Spleen (tissue), 11 donors: ENCODE results near the gene RAPGEF4. TPM values are rescaled to one million over a fixed set of nuclear protein-coding genes. Genes with fewer than 3 reads are reported as not detected.
A peak's percentile ranks its signal among the peaks of the same experiment; 100 is the strongest.

Source experiments
- DNase-seq: peaks from one replicate; pipeline ENCODE4 v3.0.0-alpha.2; 2020
- H3K27ac ChIP-seq, 8 donors: fragments of 200-600 bp; sonication (generic) in 7 of 8; 1 replicate in 4 of 8; 2 replicates in 4 of 8; pipeline versions ENCODE4 v1.5.0 to v1.8.0; 2016 to 2021; ENCODE audit warnings: inconsistent platforms in 4 of 8, mild to moderate bottlenecking in 4 of 8, moderate library complexity in 1 of 8
- H3K27me3 ChIP-seq, 7 donors: fragments of 200-600 bp; sonication (generic) in 6 of 7; replicated peaks in 1 of 7; 1 replicate in 4 of 7; 2 replicates in 3 of 7; pipeline versions ENCODE4 v1.5.0 to v1.8.0; 2016 to 2021; ENCODE audit warnings: inconsistent platforms in 3 of 7, mild to moderate bottlenecking in 1 of 7
- H3K36me3 ChIP-seq, 6 donors: fragments of 200-600 bp; sonication (generic) in 5 of 6; 1 replicate in 4 of 6; 2 replicates in 2 of 6; pipeline versions ENCODE4 v1.5.0 to v1.8.0; 2016 to 2021; ENCODE audit warnings: inconsistent platforms in 2 of 6
- H3K4me1 ChIP-seq, 6 donors: fragments of 200-600 bp; sonication (generic) in 5 of 6; 1 replicate in 3 of 6; 2 replicates in 3 of 6; pipeline versions ENCODE4 v1.5.0 to v1.8.0; 2016 to 2021; ENCODE audit warnings: inconsistent platforms in 3 of 6
- H3K4me3 ChIP-seq, 8 donors: fragments of 200-600 bp; sonication (generic) in 7 of 8; 1 replicate in 4 of 8; 2 replicates in 4 of 8; pipeline versions ENCODE4 v1.5.0 to v1.8.0; 2016 to 2021; ENCODE audit warnings: inconsistent platforms in 4 of 8, mild to moderate bottlenecking in 4 of 8, moderate library complexity in 2 of 8
- H3K9me3 ChIP-seq, 8 donors: fragments of 200-600 bp; sonication (generic) in 7 of 8; 1 replicate in 4 of 8; 2 replicates in 4 of 8; pipeline versions ENCODE4 v1.5.0 to v1.8.0; 2016 to 2021; ENCODE audit warnings: inconsistent platforms in 4 of 8
- CTCF ChIP-seq, 11 experiments: fragments of 200-600 bp in 7 of 11; fragments of 450-650 bp in 4 of 11; sonication (generic) in 4 of 11; IDR thresholded peaks in 8 of 11; conservative IDR thresholded peaks in 3 of 11; 1 replicate in 7 of 11; 2 replicates in 4 of 11; pipeline versions ENCODE4 v1.4.0 to v1.8.0; 2016 to 2021; ENCODE audit warnings: antibody characterized with exemption in 11 of 11, inconsistent platforms in 4 of 11, mild to moderate bottlenecking in 1 of 11
- POLR2A ChIP-seq, 3 donors: fragments of 450-650 bp; IDR thresholded peaks; one replicate each; pipeline ENCODE4 v1.5.1; 2017; ENCODE audit warnings: antibody characterized with exemption in 3 of 3, mild to moderate bottlenecking in 1 of 3
- POLR2AphosphoS5 ChIP-seq, 3 donors: sonication (generic); formaldehyde crosslinking; IDR thresholded peaks; one replicate each; pipeline ENCODE4 v1.5.1; 2017; ENCODE audit warnings: antibody characterized with exemption in 3 of 3
- WGBS, 5 donors: extraction: QIAGEN DNeasy Blood & Tissue Kit in 3 of 5; methylation state at CpG; one replicate each; pipeline versions ENCODE4 v1.1.5 to v1.1.7; 2013 to 2018; 5-methylcytosine and 5-hydroxymethylcytosine counted together
- intact Hi-C: fragments of 100-400 bp; cut with DNase I; formaldehyde crosslinking; loops from one replicate; pipeline ENCODE4 v1.15.0; 2023; ENCODE audit warnings: low total_unique reads
- polyA plus RNA-seq, 3 donors: library from polyadenylated mRNA; stranded (reverse); fragments of 200-250 nt; gene quantifications; one replicate each; pipeline ENCODE4 v1.2.1, GENCODE V29; 2013
- total RNA-seq, 7 donors: library from RNA; depleted of rRNA in 3 of 7; stranded (reverse); fragments of >200 nt in 3 of 7; fragmentation: NEBNext Ultra II Directional in 4 of 7; extraction: Animal tissue kit (Norgen Biotek cat#: 25700) in 4 of 7; gene quantifications; one replicate each; pipeline versions ENCODE4 v1.1.0 to v1.2.1, GENCODE V29; 2016 to 2021
- donor health status: healthy with polysubstance abuse.
- donor health status: DM: no; HTN: no; CAD: no; lungs with moderate emphysema.
- donor health status: DM: no; HTN: no; CAD: no.
- donor health status: Bipolar disorder and iron deficiency.
- donor health status: healthy.
- donor health status: DM: no; HTN: no; CAD: no.
- donor health status: DM: yes; HTN: yes; CAD: no.

RAPGEF4 gene
- total and polyA plus RNA-seq, 10 donors: 0.52 to 11.0 (median 1.9) TPM

GRCh38 chr2:173064151-173064805 is 328.6 kb downstream of the RAPGEF4 start:
- H3K27me3 ChIP-seq: no peaks in the 10 kb centered on the region
- no peaks in the 10 kb centered on the region for H3K9me3 ChIP-seq
- 71 to 87% (median 80%) methylated on average over 4 of the region's 4 CpGs for WGBS, 5 donors
- H3K4me3 ChIP-seq: no peak overlapping the region
- H3K36me3 ChIP-seq: no peaks in the 10 kb centered on the region
- TF ChIP-seq CTCF (IDR thresholded peaks at IDR 0.05 in 8 of 11, conservative IDR thresholded peaks at IDR 0.05 in 3 of 11) (no peak), POLR2AphosphoS5 (IDR thresholded peaks at IDR 0.05) (no peak), POLR2A (IDR thresholded peaks at IDR 0.05) (no peak)
- DNase-seq: no peak
- intact Hi-C loops: no loop called here
- peaks cover 0 to 18% (median 13%) of the 10 kb centered on the region in 6 donors for H3K4me1 ChIP-seq
- H3K27ac ChIP-seq: no peak overlapping the region

- WGBS, 5 donors: 82 to 96% (median 89%) methylated on average over 6 of the region's 6 CpGs
These were observed 331.4 kb downstream of the RAPGEF4 start for GRCh38 chr2:173066887-173067676.

GRCh38 chr2:173075056-173075780 is 339.6 kb downstream of the RAPGEF4 start:
- H3K9me3 ChIP-seq: no peaks in the 10 kb centered on the region

More at GRCh38 chr2:173066887-173067676, 331.4 kb downstream of the RAPGEF4 start:
- no peak for DNase-seq
- peaks cover 0 to 6% (median 0%) of the 10 kb centered on the region in 7 donors for H3K27me3 ChIP-seq
- no peak overlapping the region for H3K4me3 ChIP-seq
- H3K9me3 ChIP-seq: no peaks in the 10 kb centered on the region
- H3K27ac ChIP-seq: no peak overlapping the region
- intact Hi-C loops: no loop called here
- TF ChIP-seq CTCF (IDR thresholded peaks at IDR 0.05 in 8 of 11, conservative IDR thresholded peaks at IDR 0.05 in 3 of 11) (no peak), POLR2A (IDR thresholded peaks at IDR 0.05) (no peak), POLR2AphosphoS5 (IDR thresholded peaks at IDR 0.05) (no peak)
- H3K36me3 ChIP-seq: no peaks in the 10 kb centered on the region
- no peaks in the 10 kb centered on the region for H3K4me1 ChIP-seq

More at GRCh38 chr2:173075056-173075780, 339.6 kb downstream of the RAPGEF4 start:
- Histone ChIP-seq H3K4me3 (peak overlapping the region; percentile 57 to 89 (median 82)), H3K27ac (peak overlapping the region; percentile 55 to 90 (median 86)), H3K27me3 (peaks cover 0 to 16% (median 0%) of the 10 kb centered on the region in 7 donors), H3K36me3 (no peaks in the 10 kb centered on the region), H3K4me1 (peaks cover 0 to 32% (median 23%) of the 10 kb centered on the region in 6 donors)
- 8 to 17% (median 14%) methylated on average over 14 to 25 of the region's 25 CpGs for WGBS, 5 donors
- no peak for TF ChIP-seq POLR2A (IDR thresholded peaks at IDR 0.05)
- no peak for TF ChIP-seq CTCF (IDR thresholded peaks at IDR 0.05 in 8 of 11, conservative IDR thresholded peaks at IDR 0.05 in 3 of 11)
- no peak for TF ChIP-seq POLR2AphosphoS5 (IDR thresholded peaks at IDR 0.05)
- intact Hi-C loops: no loop called here
- no peak for DNase-seq
